RWPE1 (cell line): ENCODE data around the gene SNTA1.
"Not testable (repeated sequence)": the region's sequence is repeated elsewhere in the genome, so short reads cannot be mapped to it uniquely, and the experiment has no call there.

Experiments used
- CTCF ChIA-PET: fragments of 350-600 bp; sonication (Branson Sonifier 250); formaldehyde crosslinking; extraction: SDS; loops from one replicate; lab custom pipeline; 2021; lab: Yijun Ruan, JAX
- POLR2A ChIA-PET: fragments of 400-600 bp; formaldehyde crosslinking; extraction: SDS; loops from one replicate; lab custom pipeline; 2020; ENCODE audit warnings: antibody characterized with exemption; ENCODE audit not compliant: low non-redundant PET; lab: Yijun Ruan, JAX
- DNase-seq: peaks from one replicate; pipeline ENCODE4 v3.0.0; 2012; ENCODE audit warnings: low spot score
- H3K27ac ChIP-seq: fragments of 450-650 bp; 2 replicates; pipeline ENCODE4 v1.5.1; 2017
- CTCF ChIP-seq: fragments of 450-650 bp; conservative IDR thresholded peaks from 2 replicates; pipeline ENCODE4 v1.5.1; 2017; ENCODE audit warnings: low read depth, mild to moderate bottlenecking

Gene SNTA1

GRCh38 chr20:33443006-33443511, 504 bp downstream of the SNTA1 start:
- CTCF ChIA-PET: interaction anchor here (0.6 to 3.7 kb wide), 4 partner anchors 42 to 1216 kb away, joined by 3 to 16 read pairs (median 3); partner anchors contain the start of genes ACTL10 and CDK5RAP1
- H3K27ac ChIP-seq: peak overlapping the region; percentile 54

GRCh38 chr20:33442136-33443005, 1.2 kb downstream of the SNTA1 start:
- DNase-seq: no peak
- TF ChIP-seq CTCF: no peak
- CTCF ChIA-PET: interaction anchor here (0.6 to 3.7 kb wide), 3 partner anchors 41 to 1215 kb away, joined by 3 to 16 read pairs (median 3); partner anchors contain the start of genes ACTL10 and CDK5RAP1
- no peak overlapping the region for H3K27ac ChIP-seq
- POLR2A ChIA-PET: interaction anchor here (1.5 kb wide), 1 partner anchor 48 kb away, joined by 4 read pairs; the partner anchor contains the start of gene CBFA2T2

More at GRCh38 chr20:33443006-33443511, 504 bp downstream of the SNTA1 start:
- TF ChIP-seq CTCF: no peak
- POLR2A ChIA-PET: interaction anchor here (0.6 to 1.6 kb wide), 3 partner anchors 41 to 1211 kb away, joined by 4 to 7 read pairs (median 6); partner anchors contain the start of genes CBFA2T2 and CDK5RAP1
- no peak for DNase-seq

GRCh38 chr20:33441142-33441955, 2.2 kb downstream of the SNTA1 start:
- no peak for DNase-seq
- TF ChIP-seq CTCF: no peak
- H3K27ac ChIP-seq: no peak overlapping the region
- CTCF ChIA-PET: interaction anchor here (0.7 kb wide), 1 partner anchor 457 kb away, joined by 4 read pairs; no protein-coding TSS in a partner anchor
- POLR2A ChIA-PET: no interaction called here

GRCh38 chr20:33440562-33440961, 3.0 kb downstream of the SNTA1 start:
- H3K27ac ChIP-seq, DNase-seq, POLR2A ChIA-PET: not testable (repeated sequence)
- CTCF ChIA-PET: interaction anchor here (0.6 to 0.7 kb wide), 2 partner anchors 458 to 728 kb away, joined by 4 read pairs; no protein-coding TSS in a partner anchor

GRCh38 chr20:33438481-33438880, 5.1 kb downstream of the SNTA1 start:
- no peak overlapping the region for H3K27ac ChIP-seq
- ChIA-PET POLR2A (no interaction called here), CTCF (interaction anchor here (0.6 kb wide), 3 partner anchors 19 to 493 kb away, joined by 3 to 4 read pairs (median 4); no protein-coding TSS in a partner anchor)
- no peak for TF ChIP-seq CTCF
- DNase-seq: no peak

- ChIA-PET CTCF (interaction anchor here (0.6 kb wide), 2 partner anchors 32 to 346 kb away, joined by 3 read pairs; no protein-coding TSS in a partner anchor), POLR2A (interaction anchor here (0.7 kb wide), 1 partner anchor 14 kb away, joined by 4 read pairs; no protein-coding TSS in a partner anchor)
- H3K27ac ChIP-seq: no peak overlapping the region
- no peak for DNase-seq
- no peak for TF ChIP-seq CTCF
Measured at GRCh38 chr20:33437141-33437911, 6.2 kb downstream of the SNTA1 start.
